Fibroblast of lung (primary cell): ENCODE measurements around the gene ITPR2. TPM values are rescaled to one million over a fixed set of nuclear protein-coding genes. Genes with fewer than 3 reads are reported as not detected.

Experiments
- DNase-seq, 2 donors: peaks; one replicate each; pipeline versions ENCODE4 v3.0.0 to v3.0.0-alpha.2; 2010; ENCODE audit warnings: low read depth in 2 of 2
- H2AFZ ChIP-seq: 2 replicates; pipeline ENCODE4 v1.5.1; 2012; ENCODE audit warnings: low read length, control low read depth, inconsistent platforms
- H3K27ac ChIP-seq: 2 replicates; pipeline ENCODE4 v1.5.1; 2011; ENCODE audit warnings: low read length, control low read depth; ENCODE audit not compliant: insufficient read depth
- H3K27me3 ChIP-seq: 2 replicates; pipeline ENCODE4 v1.5.1; 2011; ENCODE audit warnings: mild to moderate bottlenecking, low read length; ENCODE audit not compliant: control insufficient read depth, insufficient read depth
- H3K36me3 ChIP-seq: 2 replicates; pipeline ENCODE4 v1.5.1; 2011; ENCODE audit warnings: low read length; ENCODE audit not compliant: control insufficient read depth, insufficient read depth
- H3K4me1 ChIP-seq: 2 replicates; pipeline ENCODE4 v1.5.1; 2011; ENCODE audit warnings: low read length; ENCODE audit not compliant: control insufficient read depth, insufficient read depth; ENCODE audit errors: extremely low read depth
- H3K4me2 ChIP-seq: 2 replicates; pipeline ENCODE4 v1.5.1; 2011; ENCODE audit warnings: low read length, control low read depth; ENCODE audit not compliant: insufficient read depth; ENCODE audit errors: extremely low read depth
- H3K4me3 ChIP-seq, 4 experiments: fragments of 200-600 bp in 1 of 4; sonication (generic) in 1 of 4; replicated peaks in 1 of 4; 2 replicates each; pipeline ENCODE4 v1.5.1; 2011 to 2016; ENCODE audit warnings: low read length in 4 of 4, low read depth in 3 of 4, mild to moderate bottlenecking in 3 of 4, control low read depth in 2 of 4, inconsistent platforms in 1 of 4, mixed read lengths in 1 of 4; ENCODE audit not compliant: insufficient read depth in 1 of 4; ENCODE audit errors: control extremely low read depth in 1 of 4
- H3K79me2 ChIP-seq: 2 replicates; pipeline ENCODE4 v1.5.1; 2012; ENCODE audit warnings: mild to moderate bottlenecking, low read length, inconsistent platforms; ENCODE audit not compliant: control insufficient read depth, insufficient read depth
- H3K9ac ChIP-seq: 2 replicates; pipeline ENCODE4 v1.5.1; 2011; ENCODE audit warnings: mild to moderate bottlenecking, low read length, control low read depth; ENCODE audit not compliant: insufficient read depth
- H3K9me3 ChIP-seq: 2 replicates; pipeline ENCODE4 v1.5.1; 2012; ENCODE audit warnings: low read depth, low read length; ENCODE audit not compliant: control insufficient read depth, insufficient read depth
- H4K20me1 ChIP-seq: 2 replicates; pipeline ENCODE4 v1.5.1; 2011; ENCODE audit warnings: low read length; ENCODE audit not compliant: control insufficient read depth, insufficient read depth; ENCODE audit errors: extremely low read depth
- EZH2 ChIP-seq: IDR thresholded peaks from 2 replicates; pipeline ENCODE4 v1.5.1; 2012; ENCODE audit warnings: low read length, control low read depth, mild to moderate bottlenecking; ENCODE audit errors: missing control alignments
- polyA plus RNA-seq, 2 donors: library from polyadenylated mRNA; depleted of rRNA in 1 of 2; stranded (reverse) in 1 of 2; unstranded in 1 of 2; fragments of >200 nt; gene quantifications; 2 replicates each; pipeline ENCODE4 v1.2.1, GENCODE V29; 2011 to 2012; ENCODE audit warnings: missing spikeins in 1 of 2
- total RNA-seq: library from RNA; depleted of rRNA; stranded (reverse); fragments of >200 nt; gene quantifications from 2 replicates; pipeline ENCODE4 v1.2.1, GENCODE V29; 2014
- TF ChIP-seq, protein P1 (sequence below), 2 donors: IDR thresholded peaks in 1 of 2; conservative IDR thresholded peaks in 1 of 2; 1 replicate in 1 of 2; 2 replicates in 1 of 2; pipeline ENCODE4 v1.5.1; 2011 to 2012; ENCODE audit warnings: low read length in 2 of 2, control low read depth in 1 of 2, inconsistent platforms in 1 of 2, low read depth in 1 of 2, mild to moderate bottlenecking in 1 of 2

Gene ITPR2
- total and polyA plus RNA-seq, 2 donors (not counting 1 experiment from before 2014, with no cell fraction given), result 5.1 to 24.6 TPM

GRCh38 chr12:26471560-26471959 is 361.4 kb downstream of the ITPR2 start:
- Histone ChIP-seq H3K36me3 (no peaks in the 10 kb centered on the region), H3K79me2 (no peaks in the 10 kb centered on the region), H2AFZ (no peak overlapping the region), H3K4me2 (no peak overlapping the region), H3K9ac (no peak overlapping the region), H4K20me1 (no peaks in the 10 kb centered on the region), H3K4me1 (no peaks in the 10 kb centered on the region), H3K27ac (no peak overlapping the region), H3K9me3 (no peaks in the 10 kb centered on the region), H3K27me3 (no peaks in the 10 kb centered on the region), H3K4me3 (no peak overlapping the region)
- TF ChIP-seq EZH2, result no peak
- TF ChIP-seq, protein P1, sequence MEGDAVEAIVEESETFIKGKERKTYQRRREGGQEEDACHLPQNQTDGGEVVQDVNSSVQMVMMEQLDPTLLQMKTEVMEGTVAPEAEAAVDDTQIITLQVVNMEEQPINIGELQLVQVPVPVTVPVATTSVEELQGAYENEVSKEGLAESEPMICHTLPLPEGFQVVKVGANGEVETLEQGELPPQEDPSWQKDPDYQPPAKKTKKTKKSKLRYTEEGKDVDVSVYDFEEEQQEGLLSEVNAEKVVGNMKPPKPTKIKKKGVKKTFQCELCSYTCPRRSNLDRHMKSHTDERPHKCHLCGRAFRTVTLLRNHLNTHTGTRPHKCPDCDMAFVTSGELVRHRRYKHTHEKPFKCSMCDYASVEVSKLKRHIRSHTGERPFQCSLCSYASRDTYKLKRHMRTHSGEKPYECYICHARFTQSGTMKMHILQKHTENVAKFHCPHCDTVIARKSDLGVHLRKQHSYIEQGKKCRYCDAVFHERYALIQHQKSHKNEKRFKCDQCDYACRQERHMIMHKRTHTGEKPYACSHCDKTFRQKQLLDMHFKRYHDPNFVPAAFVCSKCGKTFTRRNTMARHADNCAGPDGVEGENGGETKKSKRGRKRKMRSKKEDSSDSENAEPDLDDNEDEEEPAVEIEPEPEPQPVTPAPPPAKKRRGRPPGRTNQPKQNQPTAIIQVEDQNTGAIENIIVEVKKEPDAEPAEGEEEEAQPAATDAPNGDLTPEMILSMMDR (conservative IDR thresholded peaks at IDR 0.05 in 1 of 2, IDR thresholded peaks at IDR 0.05 in 1 of 2; ENCODE audit: low read depth in 1 of 2, low read length in 2 of 2), result no peak
- DNase-seq, result peak; percentile 11 to 70

DNA sequence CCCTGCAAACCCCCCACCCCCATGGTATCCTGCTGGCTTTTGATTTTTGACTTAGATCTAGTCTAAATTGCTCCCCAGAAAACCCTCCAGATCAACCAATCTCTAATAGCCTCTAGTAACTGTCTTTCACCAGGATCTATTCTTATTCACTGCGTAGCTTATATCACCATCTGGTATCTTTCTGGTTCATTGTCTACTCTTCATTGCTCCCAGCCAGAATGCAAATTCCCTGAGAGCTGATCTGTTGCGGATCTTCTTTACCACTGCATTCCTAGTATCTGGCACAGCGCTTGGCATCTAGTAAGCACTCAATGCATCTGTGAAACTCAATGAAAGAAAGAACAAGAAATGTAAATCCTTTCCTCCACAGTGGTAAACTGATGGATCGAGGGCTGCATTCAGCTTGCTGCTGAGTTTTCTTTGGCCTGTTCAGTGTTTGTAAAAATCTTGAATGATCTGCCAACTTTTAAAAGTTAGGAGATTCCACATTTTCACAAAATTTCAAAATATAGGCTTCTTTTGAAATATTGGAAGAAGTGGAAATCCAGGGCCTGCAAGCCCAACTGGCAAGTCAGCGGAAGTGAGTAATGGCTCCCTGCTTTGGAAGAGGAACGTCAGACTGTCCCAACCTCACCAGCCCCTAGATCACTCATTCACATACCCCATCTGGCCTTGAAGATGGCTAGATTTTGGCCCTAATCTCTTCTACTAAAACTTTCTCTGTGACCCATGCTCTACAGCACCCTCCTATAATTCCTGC is 363.4 kb downstream of the ITPR2 start:
- H3K9ac ChIP-seq, result no peak overlapping the region
- TF ChIP-seq, protein P1 (conservative IDR thresholded peaks at IDR 0.05 in 1 of 2, IDR thresholded peaks at IDR 0.05 in 1 of 2; ENCODE audit: low read depth in 1 of 2, low read length in 2 of 2), result no peak
- no peak for TF ChIP-seq EZH2
- H3K4me3 ChIP-seq, result no peak overlapping the region
- H3K9me3 ChIP-seq, result no peaks in the 10 kb centered on the region
- no peaks in the 10 kb centered on the region for H3K79me2 ChIP-seq
- H3K4me2 ChIP-seq, result no peak overlapping the region
- no peaks in the 10 kb centered on the region for H3K36me3 ChIP-seq
- no peaks in the 10 kb centered on the region for H4K20me1 ChIP-seq
- H3K4me1 ChIP-seq, result no peaks in the 10 kb centered on the region
- DNase-seq, result no peak
- no peak overlapping the region for H2AFZ ChIP-seq
- no peaks in the 10 kb centered on the region for H3K27me3 ChIP-seq
- H3K27ac ChIP-seq, result no peak overlapping the region

- Histone ChIP-seq H3K27ac (no peak overlapping the region), H3K9me3 (no peaks in the 10 kb centered on the region), H4K20me1 (no peaks in the 10 kb centered on the region), H2AFZ (no peak overlapping the region), H3K4me3 (no peak overlapping the region), H3K27me3 (no peaks in the 10 kb centered on the region), H3K4me1 (no peaks in the 10 kb centered on the region), H3K36me3 (no peaks in the 10 kb centered on the region), H3K79me2 (no peaks in the 10 kb centered on the region), H3K9ac (no peak overlapping the region), H3K4me2 (no peak overlapping the region)
- DNase-seq, result no peak
- TF ChIP-seq, protein P1 (conservative IDR thresholded peaks at IDR 0.05 in 1 of 2, IDR thresholded peaks at IDR 0.05 in 1 of 2; ENCODE audit: low read depth in 1 of 2, low read length in 2 of 2), result no peak
- no peak for TF ChIP-seq EZH2
These were observed 365.6 kb downstream of the ITPR2 start for GRCh38 chr12:26467351-26467750.
